IPS-18c (cell line): ENCODE data around the gene PUS10.
"Not testable (repeated sequence)": the region's sequence is repeated elsewhere in the genome, so short reads cannot be mapped to it uniquely, and the experiment has no call there.

Experiments
- H3K4me3 ChIP-seq: 2 replicates; pipeline ENCODE4 v1.7.0; 2013; ENCODE audit warnings: low read depth, mild to moderate bottlenecking, low read length, moderate library complexity; ENCODE audit not compliant: insufficient read depth
- H3K9me3 ChIP-seq: one replicate; pipeline ENCODE4 v1.6.1; 2013; ENCODE audit warnings: mild to moderate bottlenecking, low read length, moderate library complexity; ENCODE audit not compliant: control insufficient read depth, insufficient read depth

The PUS10 gene

DNA sequence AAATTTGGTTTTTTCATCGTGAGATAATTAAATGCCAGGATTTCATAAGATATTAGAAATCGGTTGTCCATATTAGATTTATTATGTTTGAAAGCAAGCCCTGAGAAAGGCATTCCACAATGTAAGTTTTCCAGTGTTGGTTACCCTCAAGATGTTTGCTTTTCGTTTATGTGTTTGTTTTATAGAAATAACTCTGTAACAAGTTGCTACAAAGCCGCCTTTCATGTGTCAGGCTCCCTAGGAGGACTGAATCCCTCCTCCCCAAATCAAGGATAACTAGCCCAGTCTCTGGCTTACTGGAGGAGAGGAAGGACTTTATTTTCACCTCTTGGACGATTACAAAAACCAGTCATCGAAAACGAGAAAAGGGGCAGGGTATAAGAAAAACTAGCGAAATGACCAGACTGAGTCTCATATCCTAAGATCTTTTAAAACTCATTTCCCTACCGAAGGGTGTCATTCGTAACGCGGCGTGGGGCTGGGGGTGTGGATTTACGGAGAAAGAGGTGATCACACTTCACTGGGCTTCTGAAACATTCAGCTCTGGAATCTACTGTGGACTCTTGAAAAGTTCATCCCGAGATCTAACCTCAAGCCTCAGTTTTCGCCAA is 1.6 kb downstream of the PUS10 start:
- Histone ChIP-seq H3K9me3 (no peaks in the 10 kb centered on the region), H3K4me3 (peak overlapping the region; percentile 78)

GRCh38 chr2:61015976-61016375 is 2.1 kb downstream of the PUS10 start:
- no peak overlapping the region for H3K4me3 ChIP-seq
- no peaks in the 10 kb centered on the region for H3K9me3 ChIP-seq

DNA sequence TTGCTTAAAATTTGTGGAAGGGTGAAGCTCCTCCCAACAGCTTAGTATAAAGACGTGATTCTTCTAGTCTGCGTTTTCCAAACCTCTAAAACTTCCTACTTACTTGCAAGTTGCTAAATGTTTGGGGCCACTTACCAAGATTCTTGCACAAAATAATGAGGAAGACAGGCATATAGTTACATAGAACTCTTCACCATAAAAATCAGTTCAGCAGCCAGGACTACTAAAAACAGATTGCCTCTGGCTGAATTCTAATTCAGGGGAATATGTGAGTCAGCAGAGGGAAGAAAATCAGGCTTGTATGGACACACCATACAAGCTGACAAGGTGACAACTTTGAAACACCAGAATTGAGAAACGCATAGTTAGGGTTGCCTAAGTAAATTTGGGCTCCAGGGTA is 3.3 kb downstream of the PUS10 start:
- Histone ChIP-seq H3K4me3 (no peak overlapping the region), H3K9me3 (no peaks in the 10 kb centered on the region)

DNA sequence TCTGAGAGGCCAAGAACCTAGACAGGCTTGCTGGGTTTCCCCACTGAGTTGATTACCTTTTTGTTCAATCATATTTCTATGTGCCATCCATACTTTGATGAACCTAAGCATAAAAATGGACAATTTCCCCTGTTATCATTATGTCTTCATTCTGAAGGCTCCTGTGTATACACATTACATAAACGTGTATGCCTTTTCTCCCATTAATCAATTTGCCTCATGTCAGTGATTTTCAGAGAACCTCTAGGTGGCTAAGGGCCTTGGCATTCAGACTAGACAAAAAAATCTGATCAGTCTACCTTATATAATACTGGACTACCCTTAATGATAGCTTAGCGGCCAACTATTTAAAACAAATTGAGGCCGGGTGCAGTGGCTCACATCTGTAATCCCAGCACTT is 4.7 kb downstream of the PUS10 start:
- Histone ChIP-seq H3K4me3 (no peak overlapping the region), H3K9me3 (no peaks in the 10 kb centered on the region)

DNA sequence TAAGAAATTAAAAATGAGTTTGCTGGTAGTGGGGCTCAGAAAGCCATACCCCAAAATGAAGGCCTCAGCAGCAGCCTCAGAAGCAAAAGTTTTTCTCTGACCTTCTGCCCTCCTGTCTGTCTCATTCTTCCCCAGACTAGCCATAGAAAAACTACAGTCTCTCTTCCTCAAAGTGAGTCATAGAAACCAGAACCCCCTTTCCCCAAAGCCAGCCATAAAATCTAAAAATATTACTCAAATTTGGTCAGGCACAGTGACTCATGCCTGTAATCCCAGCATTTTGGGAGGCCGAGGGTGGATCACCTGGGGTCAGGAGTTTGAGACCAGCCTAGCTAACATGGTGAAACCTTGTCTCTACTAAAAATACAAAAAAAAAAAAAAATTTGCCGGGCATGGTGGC is 5.8 kb downstream of the PUS10 start:
- H3K9me3 ChIP-seq, H3K4me3 ChIP-seq: not testable (repeated sequence)

- Histone ChIP-seq H3K4me3 (no peak overlapping the region), H3K9me3 (peaks cover 2% of the 10 kb centered on the region)
These were observed 6.4 kb downstream of the PUS10 start for GRCh38 chr2:61011678-61012077.

- no peak overlapping the region for H3K4me3 ChIP-seq
- H3K9me3 ChIP-seq = peaks cover 2% of the 10 kb centered on the region
These were observed 8.7 kb downstream of the PUS10 start for GRCh38 chr2:61009355-61009754.

DNA sequence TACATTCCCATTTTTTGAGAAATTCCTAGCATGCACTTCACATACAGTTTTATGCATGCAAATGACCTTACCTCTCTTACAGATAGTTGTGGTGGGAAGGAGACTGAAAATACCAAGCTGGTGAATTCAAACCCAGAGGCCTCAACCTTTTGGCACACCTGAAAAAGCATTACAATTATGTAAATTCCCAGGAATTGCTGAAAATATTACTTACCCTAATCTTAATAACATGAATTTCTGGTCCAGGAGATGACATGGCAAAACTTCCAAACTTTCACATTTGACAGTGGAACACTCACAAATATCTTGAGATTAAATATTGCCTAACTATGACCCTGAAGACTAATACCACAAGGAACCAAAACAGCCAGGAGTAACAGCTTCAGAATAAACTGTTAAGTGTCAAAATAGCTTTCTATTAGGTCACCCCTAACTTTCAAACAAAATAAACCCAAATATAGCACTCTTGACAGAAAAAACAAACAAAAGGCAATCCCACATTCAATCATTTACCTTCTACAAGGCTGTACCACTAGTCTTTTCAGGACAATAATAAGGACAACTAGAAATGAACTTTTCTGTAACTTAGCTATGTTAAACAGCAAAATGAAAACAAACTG is 11.5 kb downstream of the PUS10 start:
- Histone ChIP-seq H3K9me3 (peaks cover 2% of the 10 kb centered on the region), H3K4me3 (no peak overlapping the region)

DNA sequence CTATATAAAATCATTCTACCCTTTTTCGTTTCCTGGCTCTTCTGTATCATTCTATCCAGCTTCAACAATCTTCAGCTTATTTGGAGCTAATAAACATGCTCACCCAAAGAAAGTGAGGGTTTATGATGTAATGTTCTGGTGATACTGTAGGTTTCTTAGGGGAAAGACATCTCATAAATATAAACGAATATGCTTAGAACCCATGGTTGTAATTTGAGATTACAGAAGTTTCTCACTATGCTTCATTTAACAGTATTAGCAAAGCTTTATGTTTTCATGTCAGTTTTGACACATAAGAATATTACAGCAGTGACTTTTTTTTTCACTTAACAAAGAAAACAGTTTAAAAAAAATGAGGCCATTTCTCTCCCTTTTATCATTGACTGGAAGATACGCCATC is 12.3 kb downstream of the PUS10 start:
- Histone ChIP-seq H3K9me3 (peaks cover 2% of the 10 kb centered on the region), H3K4me3 (no peak overlapping the region)

GRCh38 chr2:60998628-60999545 is 19.2 kb downstream of the PUS10 start:
- Histone ChIP-seq H3K4me3 (no peak overlapping the region), H3K9me3 (no peaks in the 10 kb centered on the region)

DNA sequence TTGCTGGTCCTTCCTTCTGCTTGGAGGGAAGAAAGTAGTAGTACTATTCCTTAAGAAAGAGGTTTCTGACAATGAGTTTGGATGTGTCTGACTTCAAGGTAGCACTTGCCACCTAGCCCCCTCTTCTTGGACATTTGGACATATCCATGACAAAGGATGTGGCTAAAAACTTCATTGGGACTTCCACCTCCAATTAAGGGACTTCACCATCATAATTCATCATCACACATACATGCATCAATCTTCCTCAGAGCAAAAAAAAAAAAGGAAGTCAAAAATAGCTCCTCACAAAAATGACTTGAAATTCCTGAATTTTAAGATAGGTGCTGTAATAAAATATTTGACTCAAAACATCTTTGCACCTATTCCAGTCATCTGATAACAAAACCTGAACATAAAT is 23.9 kb downstream of the PUS10 start:
- Histone ChIP-seq H3K9me3 (peaks cover 8% of the 10 kb centered on the region), H3K4me3 (no peak overlapping the region)

GRCh38 chr2:60992985-60993392 is 25.1 kb downstream of the PUS10 start:
- Histone ChIP-seq H3K4me3 (no peak overlapping the region), H3K9me3 (peaks cover 8% of the 10 kb centered on the region)

DNA sequence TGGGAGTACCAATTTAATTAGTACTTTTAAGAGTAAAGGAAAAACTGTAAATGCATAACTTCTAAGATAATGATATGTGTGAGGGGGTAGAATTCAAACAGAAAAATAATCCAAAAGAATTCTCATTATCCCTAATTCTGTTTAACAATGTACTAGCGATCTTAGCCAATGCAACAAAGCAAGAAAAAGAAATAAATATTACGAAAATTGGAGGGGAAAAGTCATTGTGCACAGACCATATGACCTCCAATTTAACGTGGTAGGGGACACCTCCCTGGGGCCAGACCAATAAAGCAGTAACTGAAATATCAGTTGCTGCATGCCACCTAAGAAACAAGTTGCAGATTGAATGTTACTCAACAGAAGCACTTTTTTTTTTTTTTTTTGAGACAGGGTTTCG is 26.4 kb downstream of the PUS10 start:
- peaks cover 8% of the 10 kb centered on the region for H3K9me3 ChIP-seq
- no peak overlapping the region for H3K4me3 ChIP-seq

DNA sequence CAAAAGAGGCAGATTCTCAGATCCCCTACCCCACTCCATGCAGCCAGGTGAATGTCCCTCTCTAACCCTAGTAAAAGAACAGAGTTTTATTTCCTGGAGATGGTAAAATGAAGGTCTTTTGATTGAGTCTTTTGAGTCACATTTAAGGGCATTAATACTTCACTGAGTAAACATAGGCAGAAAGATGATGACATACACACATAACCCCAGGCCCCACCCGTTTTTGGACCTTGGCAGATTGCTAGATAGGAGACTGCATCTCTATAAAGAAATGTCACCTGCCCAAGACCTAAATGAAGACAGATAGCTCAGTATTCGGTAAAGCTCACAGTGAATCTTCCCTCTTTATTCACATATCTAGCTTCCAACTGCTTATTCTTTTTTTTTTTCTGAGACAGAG is 28.8 kb downstream of the PUS10 start:
- peaks cover 8% of the 10 kb centered on the region for H3K9me3 ChIP-seq
- no peak overlapping the region for H3K4me3 ChIP-seq

DNA sequence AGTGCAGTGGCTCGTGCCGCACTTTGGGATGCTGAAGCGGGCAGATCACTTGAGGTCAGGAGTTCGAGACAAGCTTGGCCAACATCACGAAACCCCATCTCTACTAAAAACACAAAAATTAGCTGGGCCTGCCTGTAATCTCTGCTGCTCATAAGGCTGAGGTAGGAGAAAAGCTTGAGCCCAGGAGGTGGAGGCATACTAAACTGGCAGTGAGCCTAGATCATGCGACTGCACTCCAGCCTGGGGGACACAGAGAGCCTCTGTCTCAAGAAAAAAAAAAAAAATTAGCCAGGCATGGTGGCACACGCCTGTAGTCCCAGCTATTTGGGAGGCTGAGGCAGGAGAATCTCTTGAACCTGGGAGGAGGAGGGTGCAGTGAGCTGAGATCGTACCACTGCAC is 30.4 kb downstream of the PUS10 start:
- H3K4me3 ChIP-seq, H3K9me3 ChIP-seq: not testable (repeated sequence)

- H3K9me3 ChIP-seq = peaks cover 6% of the 10 kb centered on the region
- H3K4me3 ChIP-seq = no peak overlapping the region
These were observed 31.0 kb downstream of the PUS10 start for GRCh38 chr2:60987041-60987440.

DNA sequence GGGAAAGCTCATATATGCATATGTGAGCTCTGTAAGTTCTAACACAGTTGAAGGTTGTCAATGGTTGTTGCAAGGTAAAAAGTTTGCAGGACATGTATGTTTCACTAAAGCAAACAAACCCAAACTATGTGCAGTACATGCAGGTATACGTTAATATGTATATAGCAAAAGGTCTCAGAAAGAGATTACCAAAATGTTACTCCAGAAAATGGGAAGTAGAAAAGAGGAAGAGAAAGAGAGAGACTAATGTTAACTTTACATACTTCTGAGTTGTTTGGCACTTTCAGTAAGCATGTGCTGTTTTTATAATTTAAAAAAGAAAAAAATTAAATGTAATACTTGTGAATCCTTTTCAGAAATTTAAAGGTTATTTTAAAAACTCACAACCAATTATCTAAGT is 33.3 kb downstream of the PUS10 start:
- Histone ChIP-seq H3K9me3 (no peaks in the 10 kb centered on the region), H3K4me3 (no peak overlapping the region)

GRCh38 chr2:60982066-60982465 is 36.0 kb downstream of the PUS10 start:
- not testable (repeated sequence) for H3K9me3 ChIP-seq, H3K4me3 ChIP-seq
